ENCODE data around the gene HIRIP3.

DNA sequence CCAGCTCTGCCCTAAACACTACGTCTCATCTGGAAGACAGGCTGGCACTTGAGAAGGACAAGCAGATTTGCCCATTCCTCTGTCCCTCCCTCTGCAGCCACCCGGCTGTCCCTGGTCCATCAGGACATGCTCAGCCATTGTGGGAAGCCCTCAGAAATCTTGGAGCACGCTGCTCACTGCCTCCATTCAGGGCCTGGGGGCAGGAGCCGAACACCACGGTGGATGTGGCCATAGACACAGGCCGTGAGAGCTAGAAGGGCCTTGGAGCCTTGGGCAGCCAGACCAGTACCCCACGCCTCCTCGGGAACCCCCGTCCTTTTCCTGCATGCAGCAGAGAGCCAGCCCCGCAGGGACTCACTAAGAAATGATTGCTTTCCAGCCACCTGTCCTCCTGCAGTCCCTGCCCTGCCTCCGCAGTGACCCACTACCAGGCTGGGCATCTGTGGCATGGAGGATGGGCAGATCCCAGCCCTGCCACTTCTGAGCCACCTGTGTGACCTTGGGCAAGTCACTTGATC, 12.0 kb upstream of the HIRIP3 start:
- TF ChIP-seq, protein P1, sequence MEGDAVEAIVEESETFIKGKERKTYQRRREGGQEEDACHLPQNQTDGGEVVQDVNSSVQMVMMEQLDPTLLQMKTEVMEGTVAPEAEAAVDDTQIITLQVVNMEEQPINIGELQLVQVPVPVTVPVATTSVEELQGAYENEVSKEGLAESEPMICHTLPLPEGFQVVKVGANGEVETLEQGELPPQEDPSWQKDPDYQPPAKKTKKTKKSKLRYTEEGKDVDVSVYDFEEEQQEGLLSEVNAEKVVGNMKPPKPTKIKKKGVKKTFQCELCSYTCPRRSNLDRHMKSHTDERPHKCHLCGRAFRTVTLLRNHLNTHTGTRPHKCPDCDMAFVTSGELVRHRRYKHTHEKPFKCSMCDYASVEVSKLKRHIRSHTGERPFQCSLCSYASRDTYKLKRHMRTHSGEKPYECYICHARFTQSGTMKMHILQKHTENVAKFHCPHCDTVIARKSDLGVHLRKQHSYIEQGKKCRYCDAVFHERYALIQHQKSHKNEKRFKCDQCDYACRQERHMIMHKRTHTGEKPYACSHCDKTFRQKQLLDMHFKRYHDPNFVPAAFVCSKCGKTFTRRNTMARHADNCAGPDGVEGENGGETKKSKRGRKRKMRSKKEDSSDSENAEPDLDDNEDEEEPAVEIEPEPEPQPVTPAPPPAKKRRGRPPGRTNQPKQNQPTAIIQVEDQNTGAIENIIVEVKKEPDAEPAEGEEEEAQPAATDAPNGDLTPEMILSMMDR (IDR thresholded peaks at IDR 0.05): no peak
- TF ChIP-seq POLR2A (IDR thresholded peaks at IDR 0.05): no peak
